ENCODE measurements around the gene GPR146. TPM values are rescaled to one million over a fixed set of nuclear protein-coding genes. Genes with fewer than 3 reads are reported as not detected.

The GPR146 gene
- total RNA-seq, 1 experiment from 2014 or later: 2.9 TPM

- Histone ChIP-seq H3K27me3 (ENCODE audit: control insufficient read depth, insufficient read depth, low read length) (no peaks in the 10 kb centered on the region), H3K4me1 (ENCODE audit: control insufficient read depth, insufficient read depth, low read length) (no peaks in the 10 kb centered on the region), H3K4me3 (ENCODE audit: low read depth in 2 of 2, low read length in 2 of 2) (no peak overlapping the region), H3K9me3 (ENCODE audit: control insufficient read depth, insufficient read depth, low read depth, low read length) (no peaks in the 10 kb centered on the region), H3K27ac (ENCODE audit: low read length) (no peak overlapping the region), H3K36me3 (ENCODE audit: control insufficient read depth, insufficient read depth, low read length) (no peaks in the 10 kb centered on the region)
- in situ Hi-C loops (cut with HindIII; ENCODE audit: low pct_unique_long_range_greater_than_20kb, low sequenced_read_pairs) (no loop called here), intact Hi-C loops (cut with micrococcal nuclease; ENCODE audit: unreplicated experiment) (no loop called here)
- no peak for DNase-seq (ENCODE audit: low read depth, low spot score)
- no TSS peak for BruUV-seq (replicated peaks)
- ChIA-PET POLR2A (no interaction called here), CTCF (interaction anchor here (1.2 kb wide), 1 partner anchor 10 kb away, joined by 3 read pairs; no protein-coding TSS in a partner anchor)
- TF ChIP-seq REST (IDR thresholded peaks at IDR 0.05; ENCODE audit: insufficient read depth in 1 of 2, low read depth in 2 of 2, low read length in 1 of 2): no peak
- TF ChIP-seq SIN3A (IDR thresholded peaks at IDR 0.05; ENCODE audit: borderline replicate concordance, insufficient read depth, low read depth, low read length): no peak
- no peak for TF ChIP-seq CTCF (IDR thresholded peaks at IDR 0.05)
- no peak for TF ChIP-seq TCF7L2 (IDR thresholded peaks at IDR 0.05; ENCODE audit: low read depth, low read length)
- TF ChIP-seq POLR2AphosphoS5 (IDR thresholded peaks at IDR 0.05; ENCODE audit: low read depth, low read length): no peak
- ATAC-seq: no peak
Observed at GRCh38 chr7:1054438-1054837, 10.1 kb downstream of the GPR146 start.

GRCh38 chr7:1054861-1055450 lies 10.6 kb downstream of the GPR146 start:
- in situ Hi-C loops (cut with HindIII; ENCODE audit: low pct_unique_long_range_greater_than_20kb, low sequenced_read_pairs) (no loop called here), intact Hi-C loops (cut with micrococcal nuclease; ENCODE audit: unreplicated experiment) (no loop called here)
- ChIA-PET POLR2A (no interaction called here), CTCF (no interaction called here)
- Histone ChIP-seq H3K4me1 (ENCODE audit: control insufficient read depth, insufficient read depth, low read length) (peaks cover under 1% of the 10 kb centered on the region; the same call in 1 of the 2 replicates), H3K36me3 (ENCODE audit: control insufficient read depth, insufficient read depth, low read length) (no peaks in the 10 kb centered on the region), H3K27me3 (ENCODE audit: control insufficient read depth, insufficient read depth, low read length) (no peaks in the 10 kb centered on the region), H3K27ac (ENCODE audit: low read length) (no peak overlapping the region), H3K9me3 (ENCODE audit: control insufficient read depth, insufficient read depth, low read depth, low read length) (no peaks in the 10 kb centered on the region), H3K4me3 (ENCODE audit: low read depth in 2 of 2, low read length in 2 of 2) (no peak overlapping the region)
- BruUV-seq (replicated peaks): no TSS peak
- ATAC-seq (no peak), DNase-seq (ENCODE audit: low read depth, low spot score) (no peak)
- TF ChIP-seq CTCF (IDR thresholded peaks at IDR 0.05) (no peak), TCF7L2 (IDR thresholded peaks at IDR 0.05; ENCODE audit: low read depth, low read length) (no peak), POLR2AphosphoS5 (IDR thresholded peaks at IDR 0.05; ENCODE audit: low read depth, low read length) (no peak), REST (IDR thresholded peaks at IDR 0.05; ENCODE audit: insufficient read depth in 1 of 2, low read depth in 2 of 2, low read length in 1 of 2) (no peak), SIN3A (IDR thresholded peaks at IDR 0.05; ENCODE audit: borderline replicate concordance, insufficient read depth, low read depth, low read length) (no peak)

Measured in Panc1 (cell line).